K562 (cell line): ENCODE data around the gene SLC16A10. TPM values are rescaled to one million over a fixed set of nuclear protein-coding genes. Genes with fewer than 3 reads are reported as not detected.

Experiments
- ATAC-seq: fragments of 200-7000 bp; cut with Tn5 transposase; 3 replicates; pipeline ENCODE4 v1.9.1; 2020; ENCODE audit warnings: moderate library complexity
- BruUV-seq: library from RNA; stranded (reverse); fragments of 400-500 nt; replicated peaks from 2 replicates; lab custom pipeline; 2021; lab: Mats Ljungman, UMichigan
- CTCF ChIA-PET: fragments of 300-600 bp; formaldehyde crosslinking; extraction: SDS; loops from one replicate; lab custom pipeline; 2021; ENCODE audit warnings: low intra/inter-chr PET ratio; lab: Yijun Ruan, JAX
- POLR2A ChIA-PET: fragments of 300-600, 350-650 bp; sonication (Branson Sonifier 250); formaldehyde crosslinking; extraction: SDS; loops from one replicate; lab custom pipeline; 2021; ENCODE audit warnings: antibody characterized with exemption, inconsistent platforms; lab: Yijun Ruan, JAX
- DNase-seq, 4 experiments: peaks; one replicate each; pipeline versions ENCODE4 v3.0.0 to v3.0.0-alpha.2; 2011 to 2018; ENCODE audit warnings: low spot score in 3 of 4, mixed read lengths in 3 of 4; ENCODE audit errors: extremely low read depth in 1 of 4
- FAIRE-seq: peaks from 2 replicates; lab custom pipeline; 2011; peaks lifted over from hg19 to GRCh38; lab: Jason Lieb, UNC
- H2AFZ ChIP-seq: 2 replicates; pipeline ENCODE4 v1.6.0; 2011; ENCODE audit warnings: low read depth, low read length, control low read depth, inconsistent platforms
- H3K27ac ChIP-seq: fragments of 200-600 bp; 3 replicates; pipeline ENCODE4 v1.8.0; 2011; ENCODE audit warnings: low read depth, mild to moderate bottlenecking, control low read depth, inconsistent platforms, low read length, moderate library complexity, mixed read lengths; ENCODE audit errors: extremely low read depth
- H3K27me3 ChIP-seq, 2 experiments: fragments of 300-600 bp in 1 of 2; 2 replicates in 1 of 2; 3 replicates in 1 of 2; pipeline versions ENCODE4 v1.6.0 to v1.8.0; 2011; ENCODE audit warnings: inconsistent platforms in 2 of 2, low read length in 2 of 2, mild to moderate bottlenecking in 1 of 2, mixed read lengths in 1 of 2, moderate library complexity in 1 of 2; ENCODE audit not compliant: control insufficient read depth in 2 of 2, insufficient read depth in 2 of 2
- H3K36me3 ChIP-seq: fragments of 300-600 bp; 3 replicates; pipeline ENCODE4 v1.8.0; 2011; ENCODE audit warnings: mild to moderate bottlenecking, low read length, inconsistent platforms; ENCODE audit not compliant: control insufficient read depth, insufficient read depth
- H3K4me1 ChIP-seq, 2 experiments: fragments of 200-600 bp in 1 of 2; replicated peaks in 1 of 2; 2 replicates in 1 of 2; 3 replicates in 1 of 2; pipeline versions ENCODE4 v1.5.1 to v1.8.0; 2011; ENCODE audit warnings: inconsistent platforms in 2 of 2, low read length in 2 of 2, mild to moderate bottlenecking in 1 of 2, mixed read lengths in 1 of 2, moderate library complexity in 1 of 2; ENCODE audit not compliant: control insufficient read depth in 2 of 2, insufficient read depth in 2 of 2
- H3K4me2 ChIP-seq: 2 replicates; pipeline ENCODE4 v1.6.1; 2011; ENCODE audit warnings: low read length, control low read depth, inconsistent platforms, mixed read lengths; ENCODE audit not compliant: insufficient read depth
- H3K4me3 ChIP-seq: fragments of 200-600 bp; sonication (generic), shearing (Covaris generic); 2 replicates; pipeline ENCODE4 v1.5.1; 2016; ENCODE audit warnings: control low read depth, inconsistent platforms
- H3K79me2 ChIP-seq: fragments of 200-600 bp; 3 replicates; pipeline ENCODE4 v1.8.0; 2011; ENCODE audit warnings: low read length, inconsistent platforms; ENCODE audit not compliant: control insufficient read depth, insufficient read depth
- H3K9ac ChIP-seq, 2 experiments: 2 replicates each; pipeline versions ENCODE4 v1.6.0 to v1.6.1; 2011; ENCODE audit warnings: low read depth in 2 of 2, low read length in 2 of 2, control low read depth in 1 of 2, inconsistent platforms in 1 of 2, mild to moderate bottlenecking in 1 of 2, mixed read lengths in 1 of 2; ENCODE audit not compliant: insufficient read depth in 1 of 2
- H3K9me1 ChIP-seq: one replicate; pipeline ENCODE4 v1.6.0; 2011; ENCODE audit warnings: inconsistent platforms, mild to moderate bottlenecking, low read length, moderate library complexity; ENCODE audit not compliant: control insufficient read depth, insufficient read depth
- H3K9me3 ChIP-seq: replicated peaks from 2 replicates; pipeline ENCODE4 v1.5.1; 2011; ENCODE audit warnings: low read depth, low read length, inconsistent platforms; ENCODE audit not compliant: control insufficient read depth, insufficient read depth
- H4K20me1 ChIP-seq: replicated peaks from 2 replicates; pipeline ENCODE4 v1.6.1; 2011; ENCODE audit warnings: low read length, inconsistent platforms, mixed read lengths; ENCODE audit not compliant: control insufficient read depth, insufficient read depth
- CBX3 ChIP-seq, 2 experiments: IDR thresholded peaks; 1 replicate in 1 of 2; 2 replicates in 1 of 2; pipeline ENCODE4 v1.6.1; 2012; ENCODE audit warnings: inconsistent platforms in 2 of 2, low read length in 2 of 2, borderline replicate concordance in 1 of 2, control low read depth in 1 of 2
- GMEB1 ChIP-seq: fragments of 250-450 bp; sonication (Bioruptor Pico); IDR thresholded peaks from 2 replicates; pipeline ENCODE4 v1.4.0; 2020; ENCODE audit warnings: mild to moderate bottlenecking
- WGBS: fragments of 100-300 bp; shearing (Covaris generic); methylation state at CpG from one replicate; pipeline ENCODE4 v1.1.6; 2016; ENCODE audit warnings: low coverage, mixed read lengths; ENCODE audit not compliant: insufficient coverage; ENCODE audit errors: missing lambda C conversion rate; 5-methylcytosine and 5-hydroxymethylcytosine counted together
- in situ Hi-C: fragments of 300-500 bp; cut with MboI; formaldehyde crosslinking; loops from 4 replicates; pipeline ENCODE4 v1.15.0; 2018; ENCODE audit warnings: inconsistent platforms, mixed read lengths
- intact Hi-C: fragments of 100-400 bp; cut with micrococcal nuclease; formaldehyde crosslinking; loops from 2 replicates; pipeline ENCODE4 v1.14.2; 2022
- polyA plus RNA-seq, 8 experiments: library from polyadenylated mRNA; depleted of rRNA in 4 of 8; stranded (reverse) in 5 of 8; unstranded in 3 of 8; fragments of >200 nt; fragmentation: Nextera tagmentation in 2 of 8; fragmentation: Illumina TruSeq in 1 of 8; extraction: Ambion mirVana in 2 of 8; extraction: Trizol in 1 of 8; gene quantifications; 2 replicates each; pipeline versions ENCODE4 v1.2.1 to v1.2.3, GENCODE V29; 2011 to 2014; ENCODE audit warnings: inconsistent platforms in 1 of 8, missing spikeins in 1 of 8
- total RNA-seq, 7 experiments: library from RNA; depleted of rRNA in 6 of 7; stranded (reverse); fragments of >200 nt in 6 of 7; fragmentation: Illumina TruSeq in 2 of 7; extraction: Trizol in 2 of 7; gene quantifications; 2 replicates each; pipeline versions ENCODE4 v1.2.1 to v1.2.3, GENCODE V29; 2011 to 2021; ENCODE audit warnings: low replicate concordance in 1 of 7

The SLC16A10 gene
- total and polyA plus RNA-seq, 9 of the 15 experiments (the other 6 are each of a cell fraction or from before 2014, with no cell fraction given) = 0.02 to 0.54 (median 0.24) TPM; not detected in 4

GRCh38 chr6:111274593-111275217 is 187.4 kb downstream of the SLC16A10 start:
- Histone ChIP-seq H3K4me3 (no peak overlapping the region), H3K27ac (no peak overlapping the region), H3K36me3 (peaks cover 52% of the 10 kb centered on the region), H3K4me2 (no peak overlapping the region), H2AFZ (no peak overlapping the region), H3K79me2 (peaks cover 12% of the 10 kb centered on the region; the same call in 2 of the 3 replicates), H4K20me1 (no peaks in the 10 kb centered on the region), H3K9ac (no peak overlapping the region), H3K4me1 (peaks cover 0 to 3% of the 10 kb centered on the region in 2 experiments; a peak in 2 of 5 replicates), H3K9me3 (no peaks in the 10 kb centered on the region), H3K9me1 (no peaks in the 10 kb centered on the region), H3K27me3 (no peaks in the 10 kb centered on the region)
- intact Hi-C loops (no loop called here), in situ Hi-C loops (loop anchor here (25.0 kb wide), 1 partner anchor 363 kb away; no protein-coding TSS in a partner anchor)
- TF ChIP-seq CBX3 (IDR thresholded peaks at IDR 0.05; ENCODE audit: borderline replicate concordance in 1 of 2, low read length in 2 of 2) (0 out of 3 replicates have a peak, but pooled peaks of 1 of the 2 experiments have one; percentile 26), GMEB1 (CRISPR knock-in tag) (no peak)
- ChIA-PET CTCF (no interaction called here), POLR2A (interaction anchor here (0.6 to 1.5 kb wide), 2 partner anchors 10 to 73 kb away, joined by 3 to 7 read pairs; no protein-coding TSS in a partner anchor)
- no TSS peak for BruUV-seq
- WGBS = 93% methylated on average over 2 of the region's 3 CpGs
- no peak for DNase-seq
- no peak for ATAC-seq
- FAIRE-seq = no peak
